Upper lobe of right lung (tissue), 1 donor: ENCODE data around the gene BLNK. TPM values are rescaled to one million over a fixed set of nuclear protein-coding genes. Genes with fewer than 3 reads are reported as not detected.

Source experiments
- ATAC-seq: fragments of 200-7000 bp; cut with Tn5 transposase; one replicate; pipeline ENCODE4 v1.9.1; 2020; ENCODE audit warnings: mild to moderate bottlenecking, moderate library complexity
- DNase-seq: peaks from one replicate; pipeline ENCODE4 v3.0.0-alpha.2; 2020
- H3K27ac ChIP-seq: fragments of 200-600 bp; one replicate; pipeline ENCODE4 v1.8.0; 2022
- H3K27me3 ChIP-seq: fragments of 200-600 bp; one replicate; pipeline ENCODE4 v1.8.0; 2022; ENCODE audit warnings: mild to moderate bottlenecking
- H3K36me3 ChIP-seq: fragments of 200-600 bp; one replicate; pipeline ENCODE4 v1.8.0; 2022
- H3K4me1 ChIP-seq: fragments of 200-600 bp; one replicate; pipeline ENCODE4 v1.8.0; 2022
- H3K4me3 ChIP-seq: fragments of 200-600 bp; one replicate; pipeline ENCODE4 v1.8.0; 2022; ENCODE audit warnings: mild to moderate bottlenecking
- H3K9me3 ChIP-seq: fragments of 200-600 bp; one replicate; pipeline ENCODE4 v1.8.0; 2022
- CTCF ChIP-seq: fragments of 200-600 bp; IDR thresholded peaks from one replicate; pipeline ENCODE4 v1.8.0; 2022; ENCODE audit warnings: antibody characterized with exemption
- intact Hi-C: fragments of 100-400 bp; cut with DNase I; formaldehyde crosslinking; loops from one replicate; pipeline ENCODE4 v1.11.0; 2022
- total RNA-seq: library from RNA; stranded (reverse); fragmentation: NEBNext Ultra II Directional; extraction: Animal tissue kit (Norgen Biotek cat#: 25700); gene quantifications from one replicate; pipeline ENCODE4 v1.2.1, GENCODE V29; 2021
- donor health status: DM: no; HTN: yes; CAD: no; lungs with severe emphysema.

BLNK gene
- total RNA-seq, 1 donor from 2014 or later: 8.8 TPM

- Histone ChIP-seq H3K4me1 (no peaks in the 10 kb centered on the region), H3K27ac (no peak overlapping the region), H3K36me3 (no peaks in the 10 kb centered on the region), H3K9me3 (no peaks in the 10 kb centered on the region), H3K4me3 (no peak overlapping the region), H3K27me3 (no peaks in the 10 kb centered on the region)
- ATAC-seq (peak; percentile 26), DNase-seq (no peak)
- intact Hi-C loops: no loop called here
- no peak for TF ChIP-seq CTCF
These were observed 35.3 kb downstream of the BLNK start for GRCh38 chr10:96236090-96236478.

GRCh38 chr10:96235326-96236089 lies 35.9 kb downstream of the BLNK start:
- Histone ChIP-seq H3K27me3 (no peaks in the 10 kb centered on the region), H3K9me3 (no peaks in the 10 kb centered on the region), H3K27ac (no peak overlapping the region), H3K36me3 (no peaks in the 10 kb centered on the region), H3K4me3 (no peak overlapping the region), H3K4me1 (no peaks in the 10 kb centered on the region)
- ATAC-seq (no peak), DNase-seq (no peak)
- no peak for TF ChIP-seq CTCF
- intact Hi-C loops: no loop called here

GRCh38 chr10:96233959-96234358 lies 37.4 kb downstream of the BLNK start:
- H3K27me3 ChIP-seq: no peaks in the 10 kb centered on the region
- no peak for TF ChIP-seq CTCF
- no peaks in the 10 kb centered on the region for H3K36me3 ChIP-seq
- no peaks in the 10 kb centered on the region for H3K4me1 ChIP-seq
- no peak overlapping the region for H3K4me3 ChIP-seq
- H3K27ac ChIP-seq: no peak overlapping the region
- H3K9me3 ChIP-seq: no peaks in the 10 kb centered on the region
- intact Hi-C loops: loop anchor here (5.0 kb wide), 1 partner anchor 63 kb away; no protein-coding TSS in a partner anchor
- no peak for ATAC-seq
- DNase-seq: no peak

GRCh38 chr10:96230527-96230926 lies 40.8 kb downstream of the BLNK start:
- TF ChIP-seq CTCF: no peak
- intact Hi-C loops: loop anchor here (5.0 kb wide), 1 partner anchor 67 kb away; no protein-coding TSS in a partner anchor
- no peaks in the 10 kb centered on the region for H3K4me1 ChIP-seq
- H3K9me3 ChIP-seq: no peaks in the 10 kb centered on the region
- no peaks in the 10 kb centered on the region for H3K36me3 ChIP-seq
- no peak overlapping the region for H3K4me3 ChIP-seq
- DNase-seq (no peak), ATAC-seq (no peak)
- no peaks in the 10 kb centered on the region for H3K27me3 ChIP-seq
- H3K27ac ChIP-seq: no peak overlapping the region

GRCh38 chr10:96229568-96230030 lies 41.8 kb downstream of the BLNK start:
- TF ChIP-seq CTCF: peak; percentile 69
- Histone ChIP-seq H3K27ac (no peak overlapping the region), H3K4me1 (no peaks in the 10 kb centered on the region), H3K4me3 (no peak overlapping the region), H3K27me3 (no peaks in the 10 kb centered on the region), H3K36me3 (no peaks in the 10 kb centered on the region), H3K9me3 (no peaks in the 10 kb centered on the region)
- intact Hi-C loops: loop anchor here (5.0 kb wide), 1 partner anchor 68 kb away; no protein-coding TSS in a partner anchor
- DNase-seq (peak; percentile 90), ATAC-seq (peak; percentile 98)
